G401 (cell line): ENCODE measurements around the gene UQCRC1. TPM values are rescaled to one million over a fixed set of nuclear protein-coding genes. Genes with fewer than 3 reads are reported as not detected.

Experiments used
- DNase-seq: peaks from one replicate; pipeline ENCODE4 v3.0.0-alpha.2; 2015; ENCODE audit warnings: low spot score
- in situ Hi-C: cut with HindIII; loops from 2 replicates; pipeline ENCODE4 v1.10.0; 2016; ENCODE audit warnings: low sequenced_read_pairs, mixed read lengths
- total RNA-seq: library from RNA; depleted of rRNA; stranded (reverse); fragments of >200 nt; shearing (Covaris generic); gene quantifications from 2 replicates; pipeline ENCODE4 v1.2.3, GENCODE V29; 2014

Gene UQCRC1
- total RNA-seq, 1 experiment from 2014 or later: 540 TPM

GRCh38 chr3:48634661-48635221 lies 25.3 kb upstream of the UQCRC1 start:
- peak; percentile 56 for DNase-seq
- in situ Hi-C loops: no loop called here

DNA sequence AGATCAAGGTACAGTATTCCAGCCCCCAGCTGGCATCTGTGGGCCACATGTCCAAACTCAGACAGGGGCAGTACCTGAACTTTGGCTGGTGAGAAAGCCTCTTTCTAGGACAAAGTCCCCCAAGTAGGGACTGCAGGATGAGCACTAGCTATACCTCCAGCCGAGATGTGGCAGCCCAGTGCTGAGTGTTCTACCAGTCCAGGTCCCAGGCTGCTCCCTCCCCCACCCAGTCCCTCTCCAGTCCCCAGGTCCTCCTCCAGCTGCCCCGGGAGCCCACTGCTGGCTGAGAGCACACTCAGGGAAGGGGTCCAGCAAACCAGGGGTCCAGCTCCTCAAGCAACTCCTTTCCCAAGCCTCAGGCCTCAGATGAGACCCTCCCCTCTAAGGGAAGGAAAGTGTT lies 24.3 kb upstream of the UQCRC1 start:
- in situ Hi-C loops: no loop called here
- no peak for DNase-seq

- no peak for DNase-seq
- in situ Hi-C loops: no loop called here
Observed at GRCh38 chr3:48633256-48633655, 23.8 kb upstream of the UQCRC1 start.

DNA sequence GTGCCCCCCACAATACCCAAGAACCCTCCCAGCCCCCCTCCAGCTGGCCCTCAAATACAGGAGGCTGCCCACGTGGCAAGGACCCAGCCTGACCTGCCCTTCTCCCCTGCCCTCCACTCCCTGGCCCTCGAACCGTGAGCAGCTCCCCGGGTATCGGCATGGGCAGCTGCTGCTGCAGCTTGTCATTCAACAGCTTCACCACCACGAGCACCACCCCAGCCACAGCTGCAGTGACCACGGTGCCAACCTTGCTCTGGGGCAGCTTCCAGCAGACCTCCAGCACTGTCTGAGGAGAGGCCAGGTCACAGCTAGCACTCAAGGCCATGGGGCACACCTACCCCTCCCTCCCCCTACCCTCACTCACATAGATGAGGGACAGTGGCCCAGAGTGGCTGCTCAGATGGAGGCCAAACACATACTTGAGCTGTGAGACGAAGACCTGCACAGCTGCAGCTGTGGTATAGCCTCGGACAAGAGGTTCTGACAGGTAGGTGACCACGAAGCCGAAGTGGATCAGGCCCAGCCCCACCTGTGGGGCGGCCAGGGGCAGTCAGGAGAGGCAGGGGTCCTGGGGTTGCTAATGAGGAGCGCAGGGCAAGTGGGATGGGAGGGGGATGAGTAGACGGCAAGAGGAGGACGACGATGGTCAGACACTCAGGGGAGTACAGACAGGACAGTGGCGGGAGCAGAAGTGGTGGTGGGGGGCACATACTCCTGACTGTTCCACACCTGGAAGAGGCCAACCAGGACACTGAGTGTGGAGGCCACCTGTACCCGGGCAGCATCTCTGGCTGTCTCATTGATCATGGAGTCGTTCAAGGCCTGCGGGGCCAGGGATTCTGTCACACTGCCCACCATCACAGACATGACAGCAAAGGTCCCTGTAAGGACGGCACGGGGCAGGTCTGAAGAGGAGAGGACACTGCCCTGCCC lies 22.3 kb upstream of the UQCRC1 start:
- in situ Hi-C loops: no loop called here
- DNase-seq: no peak

GRCh38 chr3:48630833-48631232 lies 21.4 kb upstream of the UQCRC1 start:
- in situ Hi-C loops: no loop called here
- no peak for DNase-seq

GRCh38 chr3:48630407-48630806 lies 21.0 kb upstream of the UQCRC1 start:
- no peak for DNase-seq

DNA sequence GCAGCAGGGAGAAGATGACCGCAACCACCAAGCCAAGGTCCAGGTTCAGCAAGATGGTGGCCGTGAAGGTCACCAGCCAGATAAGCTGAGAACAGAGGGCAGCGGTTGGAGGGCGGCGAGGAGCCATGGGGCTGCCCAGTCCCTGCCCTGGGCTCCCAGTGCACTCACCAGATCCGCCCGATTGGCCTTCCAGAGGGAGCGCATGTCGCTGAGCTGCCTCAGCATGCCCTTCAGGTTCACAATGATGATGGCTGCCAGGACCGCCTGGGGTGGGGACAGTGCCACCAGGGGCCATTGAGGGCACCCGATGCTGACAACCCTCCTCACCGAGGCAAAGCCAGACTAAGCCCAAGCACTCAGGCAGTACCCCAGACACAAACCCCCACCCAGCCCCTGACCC lies 20.4 kb upstream of the UQCRC1 start:
- no peak for DNase-seq
- in situ Hi-C loops: no loop called here

More at GRCh38 chr3:48630407-48630806, 21.0 kb upstream of the UQCRC1 start:
- in situ Hi-C loops: no loop called here

- DNase-seq: no peak
- in situ Hi-C loops: no loop called here
Observed at GRCh38 chr3:48628277-48629017, 19.0 kb upstream of the UQCRC1 start.

DNA sequence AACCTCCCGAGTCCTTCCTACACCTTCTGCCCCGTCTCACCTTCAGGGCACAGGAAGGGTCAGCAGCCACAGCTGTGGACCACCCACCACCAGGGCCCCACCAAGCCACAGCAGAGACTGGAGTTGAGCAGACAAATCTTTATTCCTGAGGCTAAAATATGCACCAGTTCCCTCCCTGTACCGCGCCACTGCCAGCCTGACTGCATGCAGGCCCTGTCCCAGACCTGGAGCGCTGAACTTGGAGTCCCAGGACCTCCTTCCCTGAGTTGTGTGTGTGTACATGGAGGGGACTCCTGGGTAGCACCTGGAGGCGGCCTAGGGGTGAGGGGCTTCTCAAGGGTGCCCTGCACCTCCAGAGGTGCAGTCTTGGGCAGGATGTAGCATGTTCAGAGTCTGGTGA lies 16.2 kb upstream of the UQCRC1 start:
- in situ Hi-C loops: no loop called here
- no peak for DNase-seq

- no peak for DNase-seq
- in situ Hi-C loops: no loop called here
Observed at GRCh38 chr3:48624767-48625166, 15.3 kb upstream of the UQCRC1 start.

- no peak for DNase-seq
- in situ Hi-C loops: no loop called here
Observed at GRCh38 chr3:48623851-48624547, 14.6 kb upstream of the UQCRC1 start.

DNA sequence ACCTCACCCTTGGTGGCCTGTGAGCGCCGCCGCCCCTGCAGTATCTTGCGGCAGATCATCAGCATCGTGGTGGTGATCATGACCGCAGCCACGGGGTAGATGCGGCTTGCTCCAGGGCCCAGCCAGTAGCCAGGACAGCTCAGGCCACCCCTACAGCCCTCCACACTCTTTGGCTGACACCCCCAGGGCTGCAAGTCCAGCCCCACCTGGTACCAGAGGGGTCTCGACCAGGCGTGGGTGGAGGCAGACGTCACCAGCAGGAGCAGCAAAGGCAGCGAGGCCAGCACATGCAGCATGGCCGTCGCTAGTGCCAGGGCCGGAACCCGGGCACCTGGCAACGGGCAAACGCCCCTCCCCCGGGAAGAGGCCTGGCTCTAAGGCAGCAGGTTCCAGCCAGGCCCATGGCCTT lies 12.0 kb upstream of the UQCRC1 start, which contains the start of gene TMEM89:
Gene TMEM89 (minus strand): TSS at position 309 of the 409 bp plus-strand sequence. CDS start 13 bp downstream, at position 296.
- no peak for DNase-seq
- in situ Hi-C loops: no loop called here

DNA sequence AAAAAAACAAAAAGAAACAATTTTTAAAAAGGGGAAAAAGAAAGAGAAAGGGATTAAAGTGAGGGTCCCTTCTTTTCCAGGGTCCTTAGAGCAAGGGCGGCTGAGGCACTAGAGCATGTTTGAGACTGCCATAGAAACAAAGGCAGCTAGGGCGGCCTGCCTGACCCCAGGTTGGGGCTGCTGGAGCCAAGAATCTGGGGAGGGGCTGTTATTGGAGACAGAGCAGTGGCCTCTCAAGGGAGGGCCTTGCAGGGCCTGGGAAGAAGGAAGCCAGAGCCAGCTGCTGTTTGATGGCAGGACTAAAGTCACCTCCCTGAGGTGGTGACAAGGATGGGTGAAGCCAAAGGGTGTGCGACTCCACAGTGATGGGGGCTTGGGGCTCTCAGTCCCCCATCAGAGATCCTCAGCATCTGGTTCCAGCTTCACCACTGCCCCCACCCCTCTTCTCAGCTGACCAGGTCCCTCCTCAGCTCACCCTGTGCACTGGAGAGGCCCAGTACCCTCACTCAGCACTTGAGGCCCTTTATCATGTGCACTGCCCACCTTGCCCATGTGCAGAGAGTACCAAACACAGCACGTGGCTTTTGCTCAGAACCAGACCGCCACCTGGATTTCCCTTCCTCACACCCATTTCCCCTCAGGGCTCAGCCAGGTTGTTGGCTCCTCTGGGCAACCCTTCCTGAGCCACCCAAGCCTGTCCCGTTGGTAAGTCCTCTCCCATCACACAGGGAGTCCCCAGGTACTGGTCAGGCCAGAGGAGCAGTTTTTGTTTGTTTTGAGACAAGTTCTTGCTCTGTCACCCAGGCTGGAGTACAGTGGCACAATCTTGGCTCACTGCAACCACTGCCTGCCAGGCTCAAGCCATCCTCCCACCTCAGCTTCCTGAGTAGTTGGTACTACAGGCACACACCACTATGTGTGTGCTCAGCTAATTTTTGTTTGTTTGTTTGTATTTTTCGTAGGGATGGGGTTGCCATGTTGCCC lies 10.4 kb upstream of the UQCRC1 start:
- no peak for DNase-seq
- in situ Hi-C loops: no loop called here

DNA sequence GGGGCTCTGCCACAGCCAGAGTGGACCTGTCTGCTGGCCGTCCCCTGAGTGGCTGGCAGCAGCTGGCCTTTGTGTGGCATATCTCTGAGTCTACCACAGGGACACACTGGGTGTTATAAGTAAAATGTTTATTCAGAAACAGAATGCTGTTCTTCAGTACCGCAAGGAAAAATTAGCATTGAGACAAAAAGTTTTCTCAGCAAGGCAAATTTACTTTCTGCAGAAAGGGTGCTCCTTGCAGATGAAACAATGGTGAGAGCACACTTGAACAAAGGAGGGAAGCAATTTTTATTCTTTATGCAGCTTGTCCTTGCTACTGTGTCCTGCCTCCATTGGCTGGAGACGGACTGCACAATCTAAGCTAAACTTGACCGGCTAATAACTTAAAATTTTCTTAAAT lies 8.1 kb upstream of the UQCRC1 start:
- DNase-seq: no peak
- in situ Hi-C loops: no loop called here

DNA sequence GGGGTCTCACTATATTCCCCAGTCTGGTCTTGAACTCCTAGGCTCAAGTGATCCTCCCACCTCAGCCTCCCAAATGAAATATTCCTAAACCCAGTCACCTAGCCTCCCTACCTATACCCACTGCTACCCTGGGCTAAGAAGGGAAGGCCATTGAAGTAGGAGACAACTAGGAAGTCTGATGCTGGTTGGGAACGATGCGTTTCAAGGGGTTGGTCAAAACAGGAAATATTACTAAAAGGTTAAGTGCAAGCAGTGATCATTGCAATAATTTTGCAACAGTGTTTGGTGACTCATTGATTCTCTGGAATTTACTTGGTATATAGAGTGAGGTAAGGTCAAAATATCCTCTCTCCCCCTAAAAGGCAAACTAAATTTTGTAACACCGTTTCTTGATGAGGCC lies 4.6 kb upstream of the UQCRC1 start:
- DNase-seq: no peak
- in situ Hi-C loops: no loop called here

DNA sequence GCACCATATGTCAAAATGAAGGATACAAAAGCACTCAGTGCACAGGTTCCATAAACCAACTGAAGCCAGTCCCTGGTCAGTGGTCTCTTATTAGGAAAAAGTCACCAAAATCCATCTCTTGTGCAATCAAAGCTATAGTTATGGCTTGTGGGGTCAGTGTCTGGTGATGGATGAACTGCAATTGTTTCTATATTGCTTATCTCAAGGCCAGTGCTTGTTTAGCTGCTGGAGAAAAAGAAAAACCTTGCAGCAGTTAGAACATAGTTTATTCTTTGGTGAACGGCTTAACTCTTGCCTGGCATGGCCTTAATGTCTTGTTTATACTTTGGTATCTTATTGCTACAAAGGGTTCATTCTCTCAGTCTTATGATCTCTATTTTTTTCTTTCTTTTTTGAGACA lies 2.9 kb upstream of the UQCRC1 start:
- in situ Hi-C loops: no loop called here
- no peak for DNase-seq

GRCh38 chr3:48607519-48607918 lies 1.9 kb downstream of the UQCRC1 start:
- in situ Hi-C loops: no loop called here
- no peak for DNase-seq

DNA sequence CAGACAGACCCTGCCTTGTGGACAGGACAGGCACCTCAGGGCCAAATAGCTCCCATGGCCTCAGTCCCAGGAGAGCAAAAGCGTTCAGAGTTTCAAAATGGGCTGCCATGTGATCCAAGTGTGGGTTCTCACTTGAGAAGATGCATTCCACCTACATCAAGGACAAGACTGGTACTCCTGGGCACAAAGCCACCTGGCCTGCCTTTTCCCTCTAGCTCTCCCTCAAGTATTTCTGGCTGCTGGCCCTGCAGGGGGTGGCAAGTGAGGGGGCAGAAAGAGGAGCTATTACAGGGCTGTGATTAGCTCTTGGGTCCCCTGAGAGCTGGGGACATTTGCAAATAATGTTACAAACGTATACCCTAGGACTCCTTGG lies 7.8 kb downstream of the UQCRC1 start:
- in situ Hi-C loops: no loop called here
- DNase-seq: no peak
